Breast epithelium (tissue), 3 donors: ENCODE results near the gene FTH1.

ENCODE experiments used
- POLR2A ChIP-seq: fragments of 450-650 bp; IDR thresholded peaks from one replicate; pipeline ENCODE4 v1.6.1; 2016; ENCODE audit warnings: antibody characterized with exemption, mild to moderate bottlenecking, moderate library complexity
- POLR2AphosphoS5 ChIP-seq, 3 donors: sonication (generic); formaldehyde crosslinking; IDR thresholded peaks; one replicate each; pipeline ENCODE4 v1.6.1; 2017; ENCODE audit warnings: antibody characterized with exemption in 3 of 3
- TF ChIP-seq, protein P1 (sequence below), 3 donors: fragments of 450-650 bp; IDR thresholded peaks; one replicate each; pipeline ENCODE4 v1.5.1; 2016 to 2017; ENCODE audit warnings: antibody characterized with exemption in 3 of 3, mild to moderate bottlenecking in 3 of 3, moderate library complexity in 3 of 3

DNA sequence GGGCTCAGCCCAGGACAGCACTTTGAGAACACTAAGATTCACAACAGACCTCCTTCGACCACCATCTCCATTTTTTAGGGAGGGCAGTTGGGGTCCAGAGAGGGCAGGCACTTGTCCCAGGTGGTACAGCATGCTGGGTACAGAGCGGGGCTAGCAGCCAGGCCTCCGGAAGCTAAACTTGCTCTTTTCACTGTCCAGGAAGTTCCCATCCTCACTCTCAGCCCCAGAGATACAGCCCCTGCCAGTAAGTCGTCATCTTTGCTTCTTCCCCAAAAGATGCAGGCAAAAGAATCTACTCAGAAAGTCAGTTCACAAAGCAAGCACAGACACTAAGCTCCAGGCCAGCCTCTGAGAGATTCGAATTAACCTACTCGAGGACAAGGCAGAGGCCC, 43.4 kb downstream of the FTH1 start:
- TF ChIP-seq, protein P1, sequence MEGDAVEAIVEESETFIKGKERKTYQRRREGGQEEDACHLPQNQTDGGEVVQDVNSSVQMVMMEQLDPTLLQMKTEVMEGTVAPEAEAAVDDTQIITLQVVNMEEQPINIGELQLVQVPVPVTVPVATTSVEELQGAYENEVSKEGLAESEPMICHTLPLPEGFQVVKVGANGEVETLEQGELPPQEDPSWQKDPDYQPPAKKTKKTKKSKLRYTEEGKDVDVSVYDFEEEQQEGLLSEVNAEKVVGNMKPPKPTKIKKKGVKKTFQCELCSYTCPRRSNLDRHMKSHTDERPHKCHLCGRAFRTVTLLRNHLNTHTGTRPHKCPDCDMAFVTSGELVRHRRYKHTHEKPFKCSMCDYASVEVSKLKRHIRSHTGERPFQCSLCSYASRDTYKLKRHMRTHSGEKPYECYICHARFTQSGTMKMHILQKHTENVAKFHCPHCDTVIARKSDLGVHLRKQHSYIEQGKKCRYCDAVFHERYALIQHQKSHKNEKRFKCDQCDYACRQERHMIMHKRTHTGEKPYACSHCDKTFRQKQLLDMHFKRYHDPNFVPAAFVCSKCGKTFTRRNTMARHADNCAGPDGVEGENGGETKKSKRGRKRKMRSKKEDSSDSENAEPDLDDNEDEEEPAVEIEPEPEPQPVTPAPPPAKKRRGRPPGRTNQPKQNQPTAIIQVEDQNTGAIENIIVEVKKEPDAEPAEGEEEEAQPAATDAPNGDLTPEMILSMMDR (IDR thresholded peaks at IDR 0.05): no peak
- TF ChIP-seq POLR2AphosphoS5 (IDR thresholded peaks at IDR 0.05): no peak
- no peak for TF ChIP-seq POLR2A
